HUES6 (cell line): ENCODE measurements around the gene MCM8.

Experiments used
- H3K27ac ChIP-seq: 2 replicates; pipeline ENCODE4 v1.7.0; 2013; ENCODE audit warnings: low read depth, mild to moderate bottlenecking, low read length, inconsistent platforms
- H3K27me3 ChIP-seq: 2 replicates; pipeline ENCODE4 v1.6.1; 2013; ENCODE audit warnings: low read length; ENCODE audit not compliant: control insufficient read depth, insufficient read depth
- H3K36me3 ChIP-seq: 2 replicates; pipeline ENCODE4 v1.6.1; 2013; ENCODE audit warnings: low read length; ENCODE audit not compliant: control insufficient read depth, insufficient read depth
- H3K4me1 ChIP-seq: 2 replicates; pipeline ENCODE4 v1.6.1; 2013; ENCODE audit warnings: low read length; ENCODE audit not compliant: control insufficient read depth, insufficient read depth
- H3K4me3 ChIP-seq: 2 replicates; pipeline ENCODE4 v1.5.1; 2013; ENCODE audit warnings: low read depth, low read length
- H3K9ac ChIP-seq: one replicate; pipeline ENCODE4 v1.6.1; 2013; ENCODE audit warnings: mild to moderate bottlenecking, low read length
- H3K9me3 ChIP-seq: 2 replicates; pipeline ENCODE4 v1.6.1; 2013; ENCODE audit warnings: low read depth, low read length; ENCODE audit not compliant: control insufficient read depth, insufficient read depth

The MCM8 gene

DNA sequence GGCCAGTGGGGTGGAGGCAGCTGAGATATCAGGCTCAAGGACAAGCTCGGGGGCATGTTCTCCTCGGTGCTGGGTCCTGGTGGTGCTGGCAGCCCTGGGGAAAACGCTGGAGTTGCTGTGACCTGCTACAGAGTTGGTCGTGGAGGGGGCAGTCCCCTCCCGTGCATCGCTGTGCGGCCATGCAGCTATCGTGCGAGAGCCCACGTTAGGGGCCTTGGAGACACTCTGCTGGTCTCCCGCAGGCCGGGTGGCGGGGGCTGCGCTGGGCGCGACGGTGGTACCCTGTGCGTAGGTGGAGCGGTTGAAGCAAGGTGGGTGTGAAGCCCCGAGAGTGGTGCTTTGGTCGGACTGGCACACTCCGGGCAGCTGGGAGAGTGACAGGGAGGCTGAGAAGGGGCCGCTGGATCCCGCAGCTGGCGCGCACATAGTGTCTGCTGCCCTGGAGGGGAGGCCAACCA, 91.4 kb downstream of the MCM8 start:
- Histone ChIP-seq H3K4me3 (no peak overlapping the region), H3K4me1 (peaks cover 3% of the 10 kb centered on the region; the same call in 1 of the 2 replicates), H3K36me3 (peaks cover 52% of the 10 kb centered on the region), H3K27ac (no peak overlapping the region), H3K27me3 (no peaks in the 10 kb centered on the region), H3K9ac (no peak overlapping the region), H3K9me3 (no peaks in the 10 kb centered on the region)

DNA sequence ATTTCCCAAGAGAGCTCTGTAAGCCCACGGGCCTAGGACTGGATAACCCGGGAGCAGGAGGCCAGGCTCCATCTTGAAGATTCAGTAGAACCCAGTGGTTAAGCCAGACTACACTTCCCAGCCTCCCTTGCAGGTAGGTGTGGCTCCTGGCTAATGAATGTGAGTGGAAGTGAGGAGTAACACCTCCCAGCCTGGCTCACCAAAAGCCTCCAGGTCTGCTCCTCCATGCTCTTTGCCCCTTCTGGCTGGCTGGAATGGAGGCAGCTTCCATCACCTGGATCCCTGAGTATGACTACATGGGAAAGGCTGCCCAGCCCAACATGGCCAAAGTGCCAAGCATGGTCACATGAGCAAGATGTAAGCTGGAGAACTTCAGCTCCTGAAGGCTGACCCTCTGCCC, 93.7 kb downstream of the MCM8 start:
- Histone ChIP-seq H3K36me3 (peaks cover 36% of the 10 kb centered on the region), H3K9me3 (no peaks in the 10 kb centered on the region), H3K4me1 (no peaks in the 10 kb centered on the region), H3K4me3 (no peak overlapping the region), H3K9ac (no peak overlapping the region), H3K27ac (no peak overlapping the region), H3K27me3 (peaks cover 5% of the 10 kb centered on the region; the same call in 1 of the 2 replicates)

DNA sequence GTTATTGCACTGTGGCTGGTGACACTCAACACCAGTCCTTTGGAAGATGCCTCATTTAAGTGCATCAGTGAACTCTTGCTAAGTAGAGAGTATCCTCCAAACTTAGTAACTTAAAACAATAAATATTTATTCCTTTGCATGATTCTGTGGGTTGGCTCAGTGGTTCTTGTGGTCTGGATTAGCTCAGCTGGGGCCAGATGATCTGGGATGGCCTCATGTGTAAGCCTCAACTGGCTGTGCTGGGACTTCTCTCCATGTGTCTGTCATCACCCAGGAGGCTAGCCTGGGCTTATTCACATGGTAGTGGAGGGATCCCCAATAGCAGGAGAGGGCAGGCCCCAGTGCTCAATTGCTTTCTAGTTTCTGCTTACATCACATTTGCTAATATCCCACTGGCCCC, 95.1 kb downstream of the MCM8 start:
- H3K9me3 ChIP-seq = no peaks in the 10 kb centered on the region
- H3K27me3 ChIP-seq = peaks cover 15% of the 10 kb centered on the region
- no peak overlapping the region for H3K9ac ChIP-seq
- H3K4me3 ChIP-seq = no peak overlapping the region
- H3K4me1 ChIP-seq = no peaks in the 10 kb centered on the region
- H3K36me3 ChIP-seq = peaks cover 23% of the 10 kb centered on the region
- H3K27ac ChIP-seq = no peak overlapping the region

DNA sequence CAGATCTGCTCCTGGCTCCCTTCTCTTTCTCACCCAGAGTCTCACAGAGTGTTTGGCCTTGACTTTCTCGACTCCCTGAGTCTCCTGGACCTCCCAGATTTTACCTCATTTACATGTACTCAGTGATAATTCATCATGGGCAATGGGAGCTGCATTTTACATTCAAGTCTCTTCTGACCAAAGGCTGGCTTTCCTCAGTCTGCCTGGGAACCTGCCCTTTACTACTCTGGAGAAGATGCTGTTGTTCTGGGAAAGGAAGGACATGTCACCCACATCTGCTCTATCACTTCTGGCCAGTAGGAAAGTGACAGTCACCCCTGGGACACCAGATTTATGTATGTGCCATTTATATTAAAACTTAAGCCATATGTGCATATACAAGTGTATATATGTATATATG, 96.0 kb downstream of the MCM8 start:
- peaks cover 15% of the 10 kb centered on the region; the same call in 1 of the 2 replicates for H3K36me3 ChIP-seq
- peaks cover 24% of the 10 kb centered on the region for H3K27me3 ChIP-seq
- H3K4me1 ChIP-seq = no peaks in the 10 kb centered on the region
- no peak overlapping the region for H3K4me3 ChIP-seq
- no peaks in the 10 kb centered on the region for H3K9me3 ChIP-seq
- H3K9ac ChIP-seq = no peak overlapping the region
- no peak overlapping the region for H3K27ac ChIP-seq

DNA sequence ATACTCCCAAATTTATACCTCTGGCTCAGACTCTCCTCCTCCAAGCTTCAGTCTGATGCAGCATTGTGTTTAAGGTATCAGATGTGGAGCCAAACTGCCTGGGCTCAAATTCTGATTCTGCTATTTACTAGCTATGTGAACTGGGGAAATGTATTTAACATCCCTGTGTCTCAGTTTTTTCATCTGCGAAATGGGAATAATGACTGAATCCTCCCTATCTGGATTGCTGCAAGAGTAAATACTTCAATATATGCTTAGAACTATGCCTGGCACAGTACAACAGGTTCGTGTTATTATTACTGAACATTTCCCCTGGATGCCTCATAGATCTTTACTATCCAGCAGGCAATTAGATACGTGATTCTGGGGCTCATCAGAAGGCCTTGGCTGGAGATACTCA, 97.9 kb downstream of the MCM8 start:
- Histone ChIP-seq H3K4me1 (peaks cover 10% of the 10 kb centered on the region), H3K9ac (no peak overlapping the region), H3K36me3 (peaks cover 3% of the 10 kb centered on the region; the same call in 1 of the 2 replicates), H3K27me3 (peaks cover 43% of the 10 kb centered on the region), H3K9me3 (no peaks in the 10 kb centered on the region), H3K4me3 (no peak overlapping the region), H3K27ac (no peak overlapping the region)
